H1 (cell line): ENCODE data around the gene ZNF618. TPM values are rescaled to one million over a fixed set of nuclear protein-coding genes. Genes with fewer than 3 reads are reported as not detected.

Experiments used
- CTCF ChIA-PET: fragments of 300-600 bp; sonication (Branson Sonifier 250); formaldehyde crosslinking; loops from one replicate; lab custom pipeline; 2021; ENCODE audit not compliant: partially characterized antibody; lab: Charles Lee
- POLR2A ChIA-PET: fragments of 300-600 bp; sonication (Branson Sonifier 250); formaldehyde crosslinking; loops from one replicate; lab custom pipeline; 2021; ENCODE audit warnings: inconsistent platforms; ENCODE audit not compliant: partially characterized antibody; lab: Charles Lee
- DNase-seq, 2 experiments: peaks; one replicate each; pipeline versions ENCODE4 v3.0.0 to v3.0.0-alpha.2; 2010 to 2022; ENCODE audit warnings: low spot score in 2 of 2, low read depth in 1 of 2, mixed read lengths in 1 of 2
- FAIRE-seq: peaks from 2 replicates; lab custom pipeline; 2011; peaks lifted over from hg19 to GRCh38; lab: Jason Lieb, UNC
- H2AFZ ChIP-seq: 2 replicates; pipeline ENCODE4 v1.8.1; 2012; ENCODE audit warnings: low read length, inconsistent platforms
- H2AK5ac ChIP-seq: 2 replicates; pipeline ENCODE4 v1.6.1; 2013; ENCODE audit warnings: low read depth, low read length
- H2BK120ac ChIP-seq: replicated peaks from 2 replicates; pipeline ENCODE3; 2013; ENCODE audit warnings: low read depth, low read length, inconsistent platforms
- H2BK12ac ChIP-seq: 2 replicates; pipeline ENCODE4 v1.6.1; 2013; ENCODE audit warnings: low read depth, low read length
- H2BK15ac ChIP-seq: 2 replicates; pipeline ENCODE4 v1.6.1; 2013; ENCODE audit warnings: low read length
- H2BK20ac ChIP-seq: 2 replicates; pipeline ENCODE4 v1.6.1; 2013; ENCODE audit warnings: low read length
- H2BK5ac ChIP-seq: 2 replicates; pipeline ENCODE4 v1.6.1; 2013; ENCODE audit warnings: low read depth, low read length
- H3K14ac ChIP-seq: 2 replicates; pipeline ENCODE4 v1.6.1; 2013; ENCODE audit warnings: inconsistent platforms; ENCODE audit not compliant: insufficient read length
- H3K18ac ChIP-seq: 2 replicates; pipeline ENCODE4 v1.6.1; 2013; ENCODE audit warnings: low read length; ENCODE audit errors: extremely low read depth
- H3K23ac ChIP-seq: 2 replicates; pipeline ENCODE4 v1.6.1; 2013; ENCODE audit warnings: inconsistent platforms; ENCODE audit not compliant: insufficient read length
- H3K23me2 ChIP-seq: 2 replicates; pipeline ENCODE4 v1.6.1; 2013; ENCODE audit warnings: low read depth, low read length
- H3K27ac ChIP-seq: 2 replicates; pipeline ENCODE4 v1.6.1; 2011; ENCODE audit warnings: low read depth, low read length, inconsistent platforms
- H3K27me3 ChIP-seq, 4 experiments: replicated peaks in 1 of 4; 1 replicate in 1 of 4; 2 replicates in 3 of 4; pipeline versions ENCODE4 v1.6.1 to v1.8.1; 2011 to 2013; ENCODE audit warnings: low read length in 3 of 4, mild to moderate bottlenecking in 3 of 4, inconsistent platforms in 2 of 4, mixed read lengths in 2 of 4, moderate library complexity in 1 of 4; ENCODE audit not compliant: control insufficient read depth in 3 of 4, insufficient read depth in 3 of 4; ENCODE audit errors: extremely low read depth in 1 of 4
- H3K36me3 ChIP-seq, 4 experiments: 2 replicates each; pipeline versions ENCODE4 v1.6.1 to v1.8.1; 2011 to 2013; ENCODE audit warnings: mild to moderate bottlenecking in 4 of 4, low read length in 3 of 4, moderate library complexity in 2 of 4, control low read depth in 1 of 4, inconsistent platforms in 1 of 4; ENCODE audit not compliant: insufficient read depth in 4 of 4, control insufficient read depth in 2 of 4
- H3K4ac ChIP-seq: replicated peaks from 2 replicates; pipeline ENCODE3; 2013; ENCODE audit warnings: low read length, low read depth, mixed read lengths, inconsistent platforms; ENCODE audit not compliant: insufficient read length
- H3K4me1 ChIP-seq, 4 experiments: replicated peaks in 1 of 4; 1 replicate in 1 of 4; 2 replicates in 3 of 4; pipeline versions ENCODE4 v1.6.1 to v1.8.1; 2011 to 2013; ENCODE audit warnings: low read length in 3 of 4, inconsistent platforms in 2 of 4, mixed read lengths in 1 of 4; ENCODE audit not compliant: insufficient read depth in 4 of 4, control insufficient read depth in 3 of 4
- H3K4me2 ChIP-seq, 2 experiments: 2 replicates each; pipeline versions ENCODE4 v1.6.1 to v1.8.1; 2011 to 2013; ENCODE audit warnings: low read depth in 2 of 2, low read length in 2 of 2, control low read depth in 1 of 2, inconsistent platforms in 1 of 2, mild to moderate bottlenecking in 1 of 2; ENCODE audit not compliant: insufficient read depth in 1 of 2
- H3K4me3 ChIP-seq, 4 experiments: fragments of 200-600, 300-600 bp in 1 of 4; sonication (generic), shearing (Covaris generic), sonication (Bioruptor Twin) in 1 of 4; 2 replicates each; pipeline versions ENCODE4 v1.5.1 to v1.8.1; 2011 to 2016; ENCODE audit warnings: low read length in 4 of 4, low read depth in 3 of 4, control low read depth in 2 of 4, inconsistent platforms in 2 of 4, mild to moderate bottlenecking in 2 of 4, mixed read lengths in 1 of 4, moderate library complexity in 1 of 4; ENCODE audit not compliant: insufficient read depth in 2 of 4; ENCODE audit errors: extremely low read depth in 1 of 4
- H3K56ac ChIP-seq: replicated peaks from 2 replicates; pipeline ENCODE3; 2013; ENCODE audit warnings: low read depth, mild to moderate bottlenecking, mixed read lengths, low read length, inconsistent platforms; ENCODE audit not compliant: insufficient read length
- H3K79me1 ChIP-seq: 2 replicates; pipeline ENCODE4 v1.6.1; 2013; ENCODE audit warnings: low read depth, low read length, control low read depth
- H3K79me2 ChIP-seq, 2 experiments: 2 replicates each; pipeline versions ENCODE4 v1.6.1 to v1.8.1; 2012 to 2013; ENCODE audit warnings: low read length in 2 of 2, mild to moderate bottlenecking in 2 of 2, inconsistent platforms in 1 of 2; ENCODE audit not compliant: insufficient read depth in 2 of 2, control insufficient read depth in 1 of 2
- H3K9ac ChIP-seq, 4 experiments: replicated peaks in 1 of 4; 1 replicate in 1 of 4; 2 replicates in 3 of 4; pipeline versions ENCODE4 v1.6.1 to v1.8.1; 2011 to 2013; ENCODE audit warnings: low read depth in 3 of 4, low read length in 3 of 4, control low read depth in 2 of 4, mild to moderate bottlenecking in 2 of 4, moderate library complexity in 2 of 4, inconsistent platforms in 1 of 4; ENCODE audit errors: extremely low read depth in 1 of 4
- H3K9me3 ChIP-seq, 2 experiments: 2 replicates each; pipeline versions ENCODE4 v1.6.1 to v1.8.1; 2012 to 2013; ENCODE audit warnings: mild to moderate bottlenecking in 2 of 2, moderate library complexity in 2 of 2, control low read depth in 1 of 2, inconsistent platforms in 1 of 2, low read depth in 1 of 2, low read length in 1 of 2, mixed read lengths in 1 of 2; ENCODE audit not compliant: insufficient read depth in 2 of 2
- H4K20me1 ChIP-seq, 2 experiments: replicated peaks in 1 of 2; 2 replicates each; pipeline versions ENCODE3 to v1.8.1; 2011 to 2013; ENCODE audit warnings: inconsistent platforms in 2 of 2, low read length in 2 of 2, mild to moderate bottlenecking in 1 of 2; ENCODE audit not compliant: insufficient read depth in 2 of 2, control insufficient read depth in 1 of 2
- H4K5ac ChIP-seq: 2 replicates; pipeline ENCODE4 v1.6.1; 2013; ENCODE audit warnings: low read length, low read depth, mixed read lengths, inconsistent platforms; ENCODE audit not compliant: insufficient read length
- H4K8ac ChIP-seq: 2 replicates; pipeline ENCODE4 v1.8.0; 2013; ENCODE audit warnings: mild to moderate bottlenecking, moderate library complexity, low read length, inconsistent platforms; ENCODE audit not compliant: insufficient read depth; ENCODE audit errors: extremely low read depth
- H4K91ac ChIP-seq: replicated peaks from 2 replicates; pipeline ENCODE3; 2013; ENCODE audit warnings: low read length, mixed read lengths, inconsistent platforms; ENCODE audit not compliant: insufficient read length
- ASH2L ChIP-seq: fragments of 200-600, 300-600 bp; sonication (generic); IDR thresholded peaks from one replicate; pipeline ENCODE4 v1.7.1; 2017; ENCODE audit warnings: low read length
- BCL11A ChIP-seq, 2 experiments: IDR thresholded peaks; one replicate each; pipeline ENCODE4 v1.6.1; 2011; ENCODE audit warnings: low read depth in 2 of 2, low read length in 2 of 2, mild to moderate bottlenecking in 2 of 2
- BRCA1 ChIP-seq: IDR thresholded peaks from 2 replicates; pipeline ENCODE4 v1.6.1; 2012; ENCODE audit warnings: low read depth, low read length, improper control_type of control experiment
- CEBPB ChIP-seq: IDR thresholded peaks from 2 replicates; pipeline ENCODE4 v1.6.1; 2012; ENCODE audit warnings: low read depth, low read length
- CREB1 ChIP-seq: IDR thresholded peaks from 2 replicates; pipeline ENCODE4 v1.6.1; 2012; ENCODE audit warnings: inconsistent platforms
- HDAC6 ChIP-seq: IDR thresholded peaks from one replicate; pipeline ENCODE4 v1.7.1; 2012; ENCODE audit warnings: low read depth, mild to moderate bottlenecking, inconsistent platforms, low read length, moderate library complexity
- KDM5A ChIP-seq: fragments of 200-600 bp; IDR thresholded peaks from 2 replicates; pipeline ENCODE4 v1.7.1; 2012; ENCODE audit warnings: mild to moderate bottlenecking, low read length, inconsistent platforms, mixed read lengths
- PHF8 ChIP-seq: fragments of 200-600 bp; sonication (generic); conservative IDR thresholded peaks from 2 replicates; pipeline ENCODE4 v1.7.1; 2012; ENCODE audit warnings: low read depth, mild to moderate bottlenecking, inconsistent platforms, low read length, moderate library complexity
- POU5F1 ChIP-seq: IDR thresholded peaks from 2 replicates; pipeline ENCODE4 v1.6.1; 2011; ENCODE audit warnings: low read depth, mild to moderate bottlenecking, low read length, moderate library complexity
- SIX5 ChIP-seq: IDR thresholded peaks from 2 replicates; pipeline ENCODE4 v1.6.1; 2011; ENCODE audit warnings: mild to moderate bottlenecking, low read depth, low read length
- SRF ChIP-seq: IDR thresholded peaks from 2 replicates; pipeline ENCODE4 v1.6.1; 2011; ENCODE audit warnings: mild to moderate bottlenecking, low read depth, low read length, moderate library complexity
- TAF1 ChIP-seq: IDR thresholded peaks from 2 replicates; pipeline ENCODE4 v1.6.1; 2011; ENCODE audit warnings: mild to moderate bottlenecking, low read depth, low read length
- TAF7 ChIP-seq: optimal IDR thresholded peaks from 2 replicates; pipeline ENCODE3; 2011; ENCODE audit warnings: low read depth, mild to moderate bottlenecking, inconsistent platforms, low read length, moderate library complexity, borderline replicate concordance
- TEAD4 ChIP-seq: IDR thresholded peaks from 2 replicates; pipeline ENCODE4 v1.6.1; 2012; ENCODE audit warnings: low read depth, low read length, inconsistent platforms, mixed read lengths
- WGBS, 2 experiments: shearing (Covaris generic) in 1 of 2; methylation state at CpG; one replicate each; pipeline versions ENCODE4 v1.1.6 to v1.1.7; 2013 to 2015; ENCODE audit warnings: low lambda C conversion rate in 2 of 2, mixed read lengths in 2 of 2, inconsistent platforms in 1 of 2, low coverage in 1 of 2, missing lambda C conversion rate in 1 of 2; ENCODE audit not compliant: insufficient replicate concordance in 2 of 2, insufficient coverage in 1 of 2, insufficient read length in 1 of 2; ENCODE audit errors: extremely low coverage in 1 of 2, missing lambda C conversion rate in 1 of 2; 5-methylcytosine and 5-hydroxymethylcytosine counted together
- polyA plus RNA-seq, 7 experiments: library from polyadenylated mRNA; depleted of rRNA in 3 of 7; stranded (reverse) in 5 of 7; unstranded in 2 of 7; fragments of >200 nt in 5 of 7; fragments of 200-250 nt in 2 of 7; gene quantifications; 1 replicate in 5 of 7; 2 replicates in 1 of 7; 4 replicates in 1 of 7; pipeline versions ENCODE4 v1.2.1 to v1.2.3, GENCODE V29; 2011 to 2013; ENCODE audit warnings: missing spikeins in 2 of 7, mixed read lengths in 2 of 7
- total RNA-seq: library from RNA; stranded (reverse); fragmentation: NEBNext Ultra II Directional; extraction: Animal tissue kit (Norgen Biotek cat#: 25700); gene quantifications from 2 replicates; pipeline ENCODE4 v1.2.1, GENCODE V29; 2021
- TF ChIP-seq, protein P1 (sequence below): IDR thresholded peaks from 2 replicates; pipeline ENCODE4 v1.6.1; 2012; ENCODE audit warnings: low read length, inconsistent platforms

The ZNF618 gene
- total and polyA plus RNA-seq, 2 of the 8 experiments (the other 6 are each of a cell fraction or from before 2014, with no cell fraction given), result 9.6 to 28.5 TPM

DNA sequence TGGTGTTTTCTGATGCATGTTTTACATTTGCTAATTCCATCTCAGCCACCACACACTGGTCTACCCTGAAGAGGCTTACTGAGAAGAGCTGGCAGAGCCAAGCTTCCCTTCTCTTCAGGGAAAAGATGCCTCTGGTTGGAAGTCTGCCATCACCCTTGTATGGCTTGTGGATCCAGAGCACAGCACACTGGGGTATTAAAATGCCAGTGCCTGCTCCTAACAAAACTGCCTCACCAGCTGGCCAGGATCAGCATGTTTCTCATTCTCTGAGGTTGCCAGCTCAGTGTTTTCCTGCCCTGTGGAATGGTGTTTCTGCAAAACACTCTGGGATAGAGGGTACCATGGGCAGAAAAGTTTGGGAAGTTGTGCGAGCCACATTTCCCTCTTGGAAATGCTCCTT is 31.6 kb upstream of the ZNF618 start:
- Histone ChIP-seq H3K79me2 (no peaks in the 10 kb centered on the region), H2BK12ac (no peak overlapping the region), H4K20me1 (no peaks in the 10 kb centered on the region), H3K4ac (no peak overlapping the region), H3K14ac (no peak overlapping the region), H4K91ac (no peak overlapping the region), H3K36me3 (no peaks in the 10 kb centered on the region), H4K5ac (no peak overlapping the region), H2BK20ac (no peak overlapping the region), H3K4me2 (no peak overlapping the region), H3K4me3 (no peak overlapping the region), H3K23me2 (no peaks in the 10 kb centered on the region), H3K9me3 (no peaks in the 10 kb centered on the region), H3K27me3 (no peaks in the 10 kb centered on the region), H2BK5ac (no peak overlapping the region), H3K18ac (no peak overlapping the region), H3K27ac (no peak overlapping the region), H2AK5ac (no peak overlapping the region), H3K4me1 (no peaks in the 10 kb centered on the region), H3K9ac (no peak overlapping the region), H2BK15ac (no peak overlapping the region), H3K79me1 (no peaks in the 10 kb centered on the region), H3K23ac (no peak overlapping the region), H4K8ac (no peak overlapping the region), H2AFZ (no peak overlapping the region), H2BK120ac (no peak overlapping the region), H3K56ac (no peak overlapping the region)
- WGBS, 2 experiments, result 87% methylated on average over 1 of the region's 1 CpG; no CpG with 5 or more reads in 1 of the 2 experiments
- ChIA-PET CTCF (interaction anchor here (1.2 to 7.5 kb wide), 3 partner anchors 9 to 37 kb away, joined by 5 to 42 read pairs (median 8); no protein-coding TSS in a partner anchor), POLR2A (no interaction called here)
- DNase-seq (no peak), FAIRE-seq (no peak)
- TF ChIP-seq KDM5A, result no peak
- TF ChIP-seq CREB1, result no peak
- no peak for TF ChIP-seq HDAC6
- no peak for TF ChIP-seq TAF7
- no peak for TF ChIP-seq BRCA1
- no peak for TF ChIP-seq TEAD4
- TF ChIP-seq ASH2L, result no peak
- no peak for TF ChIP-seq TAF1
- TF ChIP-seq, protein P1, sequence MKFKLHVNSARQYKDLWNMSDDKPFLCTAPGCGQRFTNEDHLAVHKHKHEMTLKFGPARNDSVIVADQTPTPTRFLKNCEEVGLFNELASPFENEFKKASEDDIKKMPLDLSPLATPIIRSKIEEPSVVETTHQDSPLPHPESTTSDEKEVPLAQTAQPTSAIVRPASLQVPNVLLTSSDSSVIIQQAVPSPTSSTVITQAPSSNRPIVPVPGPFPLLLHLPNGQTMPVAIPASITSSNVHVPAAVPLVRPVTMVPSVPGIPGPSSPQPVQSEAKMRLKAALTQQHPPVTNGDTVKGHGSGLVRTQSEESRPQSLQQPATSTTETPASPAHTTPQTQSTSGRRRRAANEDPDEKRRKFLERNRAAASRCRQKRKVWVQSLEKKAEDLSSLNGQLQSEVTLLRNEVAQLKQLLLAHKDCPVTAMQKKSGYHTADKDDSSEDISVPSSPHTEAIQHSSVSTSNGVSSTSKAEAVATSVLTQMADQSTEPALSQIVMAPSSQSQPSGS, result no peak
- no peak for TF ChIP-seq CEBPB
- TF ChIP-seq BCL11A (IDR thresholded peaks at IDR 0.05; ENCODE audit: low read depth in 2 of 2, low read length in 2 of 2), result no peak
- no peak for TF ChIP-seq POU5F1
- TF ChIP-seq SIX5, result no peak
- TF ChIP-seq SRF, result no peak
- TF ChIP-seq PHF8, result no peak
